Measurements from ENCODE around the gene CLTA. TPM values are rescaled to one million over a fixed set of nuclear protein-coding genes. Genes with fewer than 3 reads are reported as not detected.
"Not testable (repeated sequence)": the region's sequence is repeated elsewhere in the genome, so short reads cannot be mapped to it uniquely, and the experiment has no call there.

Gene CLTA
- total and polyA plus RNA-seq, 2 of the 8 experiments (the other 6 are each of a cell fraction or from before 2014, with no cell fraction given), result 137 to 236 TPM

- H4K91ac ChIP-seq (replicated peaks; ENCODE audit: insufficient read length, low read length); H3K4ac ChIP-seq (replicated peaks; ENCODE audit: insufficient read length, low read depth, low read length); H2BK20ac ChIP-seq (ENCODE audit: low read length); H4K20me1 ChIP-seq (replicated peaks in 1 of 2; ENCODE audit: control insufficient read depth in 1 of 2, insufficient read depth in 2 of 2, low read length in 2 of 2); POLR2A ChIA-PET (ENCODE audit: partially characterized antibody); H3K27ac ChIP-seq (ENCODE audit: low read depth, low read length); H2BK5ac ChIP-seq (ENCODE audit: low read depth, low read length); H3K4me3 ChIP-seq (ENCODE audit: extremely low read depth in 1 of 4, insufficient read depth in 2 of 4, low read depth in 3 of 4, low read length in 4 of 4); H4K5ac ChIP-seq (ENCODE audit: insufficient read length, low read depth, low read length); H3K4me1 ChIP-seq (replicated peaks in 1 of 4; ENCODE audit: control insufficient read depth in 3 of 4, insufficient read depth in 4 of 4, low read length in 3 of 4); DNase-seq (ENCODE audit: low read depth in 1 of 2, low spot score in 2 of 2); H3K23ac ChIP-seq (ENCODE audit: insufficient read length); H3K27me3 ChIP-seq (replicated peaks in 1 of 4; ENCODE audit: control insufficient read depth in 3 of 4, extremely low read depth in 1 of 4, insufficient read depth in 3 of 4, low read length in 3 of 4); H3K79me1 ChIP-seq (ENCODE audit: low read depth, low read length); H4K8ac ChIP-seq (ENCODE audit: extremely low read depth, insufficient read depth, low read length); H3K9ac ChIP-seq (replicated peaks in 1 of 4; ENCODE audit: extremely low read depth in 1 of 4, low read depth in 3 of 4, low read length in 3 of 4); H3K79me2 ChIP-seq (ENCODE audit: control insufficient read depth in 1 of 2, insufficient read depth in 2 of 2, low read length in 2 of 2); H3K23me2 ChIP-seq (ENCODE audit: low read depth, low read length); H3K14ac ChIP-seq (ENCODE audit: insufficient read length); H2AFZ ChIP-seq (ENCODE audit: low read length); H2BK12ac ChIP-seq (ENCODE audit: low read depth, low read length); H2BK15ac ChIP-seq (ENCODE audit: low read length); FAIRE-seq; H3K18ac ChIP-seq (ENCODE audit: extremely low read depth, low read length); H3K4me2 ChIP-seq (ENCODE audit: insufficient read depth in 1 of 2, low read depth in 2 of 2, low read length in 2 of 2); H2BK120ac ChIP-seq (replicated peaks; ENCODE audit: low read depth, low read length); H3K36me3 ChIP-seq (ENCODE audit: control insufficient read depth in 2 of 4, insufficient read depth in 4 of 4, low read length in 3 of 4); H3K9me3 ChIP-seq (ENCODE audit: insufficient read depth in 2 of 2, low read depth in 1 of 2, low read length in 1 of 2); H3K56ac ChIP-seq (replicated peaks; ENCODE audit: insufficient read length, low read depth, low read length); H2AK5ac ChIP-seq (ENCODE audit: low read depth, low read length): not testable (repeated sequence)
- WGBS, 2 experiments (ENCODE audit: extremely low coverage in 1 of 2, insufficient coverage in 1 of 2, insufficient read length in 1 of 2, insufficient replicate concordance in 2 of 2, low coverage in 1 of 2, low lambda C conversion rate in 2 of 2, missing lambda C conversion rate in 1 of 2), result 96% methylated on average over 10 of the region's 10 CpGs; no CpG with 5 or more reads in 1 of the 2 experiments
- CTCF ChIA-PET (ENCODE audit: partially characterized antibody), result interaction anchor here (1.6 to 3.5 kb wide), 2 partner anchors 10 to 14 kb away, joined by 6 to 9 read pairs; partner anchors contain the start of gene CLTA
Observed at GRCh38 chr9:36176496-36176895, 14.2 kb upstream of the CLTA start.

All from H1 (cell line).